Mucosa of descending colon (tissue), 3 donors: Measurements from ENCODE around the gene RALB. TPM values are rescaled to one million over a fixed set of nuclear protein-coding genes. Genes with fewer than 3 reads are reported as not detected.

ENCODE experiments used
- ATAC-seq: fragments of 200-7000 bp; cut with Tn5 transposase; one replicate; pipeline ENCODE4 v1.9.1; 2020; ENCODE audit warnings: mild to moderate bottlenecking, moderate library complexity
- DNase-seq, 3 donors: peaks; one replicate each; pipeline ENCODE4 v3.0.0-alpha.2; 2020
- H3K36me3 ChIP-seq: fragments of 200-600 bp; one replicate; pipeline ENCODE4 v1.8.0; 2021; ENCODE audit warnings: low read depth, mild to moderate bottlenecking
- H3K4me1 ChIP-seq: fragments of 200-600 bp; one replicate; pipeline ENCODE4 v1.8.0; 2021; ENCODE audit warnings: low read depth, mild to moderate bottlenecking
- H3K4me3 ChIP-seq: fragments of 200-600 bp; one replicate; pipeline ENCODE4 v1.8.0; 2021; ENCODE audit warnings: mild to moderate bottlenecking
- H3K9me3 ChIP-seq: fragments of 200-600 bp; one replicate; pipeline ENCODE4 v1.8.0; 2021; ENCODE audit warnings: mild to moderate bottlenecking
- CTCF ChIP-seq: fragments of 200-600 bp; IDR thresholded peaks from one replicate; pipeline ENCODE4 v1.8.0; 2022; ENCODE audit warnings: antibody characterized with exemption, mild to moderate bottlenecking
- intact Hi-C, 2 donors: fragments of 100-400 bp; cut with DNase I in 1 of 2; cut with micrococcal nuclease in 1 of 2; formaldehyde crosslinking; loops; one replicate each; pipeline versions ENCODE4 v1.11.0 to v1.11.1; 2022; cut with DNase I, micrococcal nuclease
- total RNA-seq, 3 donors: library from RNA; stranded (reverse); fragmentation: NEBNext Ultra II Directional in 2 of 3; extraction: Animal tissue kit (Norgen Biotek cat#: 25700) in 2 of 3; gene quantifications; one replicate each; pipeline versions ENCODE4 v1.2.1 to v1.2.4, GENCODE V29; 2021 to 2023
- donor health status: DM: no; HTN: no; CAD: no; lungs with moderate emphysema.
- donor health status: DM: no; HTN: no; CAD: no.
- donor health status: DM: no; HTN: yes; CAD: no.

Gene RALB
- total RNA-seq, 3 donors from 2014 or later = 75.1 to 83.8 (median 80.8) TPM

GRCh38 chr2:120343100-120343432 is 90.4 kb downstream of the RALB start:
- TF ChIP-seq CTCF = no peak
- ATAC-seq = no peak

GRCh38 chr2:120343433-120344105 is 90.9 kb downstream of the RALB start:
- H3K4me1 ChIP-seq = peaks cover 22% of the 10 kb centered on the region
- intact Hi-C loops = loop anchor here (2.0 to 10.0 kb wide), 3 partner anchors 211 to 337 kb away; no protein-coding TSS in a partner anchor
- H3K36me3 ChIP-seq = no peaks in the 10 kb centered on the region
- no peak overlapping the region for H3K4me3 ChIP-seq
- TF ChIP-seq CTCF = peak; percentile 49
- no peaks in the 10 kb centered on the region for H3K9me3 ChIP-seq
- DNase-seq (peak; percentile 68 to 73 (median 71)), ATAC-seq (peak; percentile 70)

More at GRCh38 chr2:120343100-120343432, 90.4 kb downstream of the RALB start:
- H3K36me3 ChIP-seq = no peaks in the 10 kb centered on the region
- no peak for DNase-seq
- intact Hi-C loops = loop anchor here (2.0 to 10.0 kb wide), 3 partner anchors 212 to 338 kb away; no protein-coding TSS in a partner anchor
- H3K4me1 ChIP-seq = peaks cover 22% of the 10 kb centered on the region
- no peak overlapping the region for H3K4me3 ChIP-seq
- H3K9me3 ChIP-seq = no peaks in the 10 kb centered on the region

Other genes with a start within 250 kb of the RALB start
- gene EPB41L5, start 239.8 kb upstream of the RALB start, total RNA-seq = 10 to 100 TPM; 22.6 to 36.7 (median 27.8) TPM
- gene TMEM185B, start 29.5 kb upstream of the RALB start, total RNA-seq = 10 to 100 TPM; 13.6 to 19.0 (median 14.2) TPM
- under 1 TPM; 0.10 to 0.92 (median 0.29) TPM for gene INHBB, start 93.3 kb downstream of the RALB start, total RNA-seq